HG02885 (cell line): ENCODE results near the gene MEI1.
"Not testable (repeated sequence)": the region's sequence is repeated elsewhere in the genome, so short reads cannot be mapped to it uniquely, and the experiment has no call there.

Source experiments
- ATAC-seq: cut with Tn5 transposase; IDR thresholded peaks from one replicate; pipeline ENCODE4 v1.9.1; 2021; ENCODE audit warnings: mild to moderate bottlenecking; ENCODE audit not compliant: unreplicated experiment, poor library complexity

The MEI1 gene, protein sequence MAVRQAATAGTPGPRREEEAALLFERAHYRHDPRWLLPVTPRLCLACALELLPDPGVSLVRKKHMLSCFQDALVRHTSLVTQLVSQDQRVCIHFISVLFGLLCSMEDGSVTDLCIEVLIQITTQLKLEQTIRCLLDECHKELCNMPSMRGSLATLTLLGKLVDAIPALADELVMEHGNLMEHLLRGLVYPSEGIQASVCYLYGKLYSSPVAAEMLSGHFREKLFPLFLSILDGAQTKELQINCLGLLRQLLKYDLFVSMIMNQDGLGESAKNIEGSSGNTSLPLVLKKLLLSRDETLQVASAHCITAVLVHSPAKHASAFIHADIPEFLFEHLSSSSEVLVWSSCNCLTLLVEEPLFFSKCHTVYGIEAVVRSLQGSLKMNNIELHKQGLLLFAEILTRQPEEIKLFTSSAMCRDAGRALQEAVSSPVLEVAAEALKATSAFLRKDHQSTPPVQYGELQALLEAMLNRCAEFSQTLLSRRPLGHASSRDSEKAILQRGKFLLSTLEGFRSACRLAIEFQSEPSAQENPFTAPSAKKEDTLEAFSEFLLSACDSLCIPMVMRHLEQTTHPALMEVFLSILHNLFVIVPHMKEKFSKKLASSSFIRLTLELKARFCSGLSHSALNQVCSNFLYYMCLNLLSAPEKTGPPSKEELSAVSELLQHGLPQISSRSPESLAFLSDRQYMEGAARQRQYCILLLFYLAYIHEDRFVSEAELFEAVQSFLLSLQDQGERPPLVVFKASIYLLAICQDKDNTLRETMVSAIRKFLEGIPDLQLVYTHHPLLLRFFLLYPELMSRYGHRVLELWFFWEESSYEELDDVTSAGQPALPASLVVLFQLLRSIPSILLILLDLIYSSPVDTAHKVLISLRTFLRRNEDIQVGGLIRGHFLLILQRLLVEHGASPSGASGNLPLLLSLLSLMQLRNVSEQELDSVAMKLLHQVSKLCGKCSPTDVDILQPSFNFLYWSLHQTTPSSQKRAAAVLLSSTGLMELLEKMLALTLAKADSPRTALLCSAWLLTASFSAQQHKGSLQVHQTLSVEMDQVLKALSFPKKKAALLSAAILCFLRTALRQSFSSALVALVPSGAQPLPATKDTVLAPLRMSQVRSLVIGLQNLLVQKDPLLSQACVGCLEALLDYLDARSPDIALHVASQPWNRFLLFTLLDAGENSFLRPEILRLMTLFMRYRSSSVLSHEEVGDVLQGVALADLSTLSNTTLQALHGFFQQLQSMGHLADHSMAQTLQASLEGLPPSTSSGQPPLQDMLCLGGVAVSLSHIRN

GRCh38 chr22:41699264-41700107 is at the start of gene MEI1:
Gene MEI1, plus strand, starts transcription at chr22:41699503. Its CDS starts 36 bp downstream, at chr22:41699539.
- ATAC-seq, result no peak

GRCh38 chr22:41650229-41650628 is 49.1 kb upstream of the MEI1 start:
- ATAC-seq, result no peak

GRCh38 chr22:41650821-41651220 is 48.5 kb upstream of the MEI1 start:
- ATAC-seq, result no peak

DNA sequence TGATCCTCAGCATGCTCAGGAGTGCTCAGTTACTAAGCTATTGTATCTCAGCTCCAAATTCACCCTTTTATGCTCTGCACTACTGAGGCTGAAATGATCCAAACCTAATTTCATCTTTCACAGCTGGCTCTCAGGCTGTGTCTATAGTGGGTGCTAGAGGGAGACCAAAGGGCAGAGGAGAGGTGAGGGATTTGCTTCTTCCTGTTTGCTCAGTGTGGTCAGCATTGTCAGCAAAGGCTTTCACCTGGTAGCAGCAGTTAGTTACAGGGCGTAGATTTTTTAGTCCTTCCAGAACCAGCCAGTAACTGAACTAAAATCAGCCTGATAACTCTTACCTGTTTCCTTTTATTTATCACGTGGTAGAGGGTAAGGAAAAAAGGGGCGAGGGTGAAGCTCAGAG is 45.0 kb upstream of the MEI1 start:
- ATAC-seq, result no peak

- ATAC-seq, result no peak
These were observed 42.7 kb upstream of the MEI1 start for GRCh38 chr22:41656556-41656955.

GRCh38 chr22:41657709-41658108 is 41.6 kb upstream of the MEI1 start:
- no peak for ATAC-seq

- ATAC-seq, result no peak
These were observed 40.4 kb upstream of the MEI1 start for GRCh38 chr22:41658869-41659268.

DNA sequence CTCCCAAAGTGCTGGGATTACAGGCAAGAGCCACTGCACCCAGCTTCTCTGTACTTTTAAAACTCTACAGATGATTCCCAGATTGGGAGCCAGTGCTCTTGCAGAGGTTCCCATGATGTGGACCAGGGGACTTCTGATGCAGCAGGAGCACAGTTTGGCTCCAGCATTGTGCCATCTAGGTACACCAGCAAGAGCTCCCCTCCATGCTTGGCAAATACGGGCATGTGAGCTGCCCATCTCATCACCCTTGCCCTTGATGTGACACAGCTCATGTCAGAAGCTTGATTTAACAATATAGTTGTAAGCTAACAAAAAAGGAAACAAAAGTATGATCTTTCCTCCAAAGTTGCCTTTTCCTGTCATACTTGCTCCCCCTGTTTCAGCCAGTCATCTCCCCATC is 39.4 kb upstream of the MEI1 start:
- no peak for ATAC-seq

GRCh38 chr22:41660416-41660815 is 38.9 kb upstream of the MEI1 start:
- ATAC-seq, result no peak

- ATAC-seq, result no peak
These were observed 38.2 kb upstream of the MEI1 start for GRCh38 chr22:41661088-41661487.

GRCh38 chr22:41661713-41662112 is 37.6 kb upstream of the MEI1 start:
- no peak for ATAC-seq

DNA sequence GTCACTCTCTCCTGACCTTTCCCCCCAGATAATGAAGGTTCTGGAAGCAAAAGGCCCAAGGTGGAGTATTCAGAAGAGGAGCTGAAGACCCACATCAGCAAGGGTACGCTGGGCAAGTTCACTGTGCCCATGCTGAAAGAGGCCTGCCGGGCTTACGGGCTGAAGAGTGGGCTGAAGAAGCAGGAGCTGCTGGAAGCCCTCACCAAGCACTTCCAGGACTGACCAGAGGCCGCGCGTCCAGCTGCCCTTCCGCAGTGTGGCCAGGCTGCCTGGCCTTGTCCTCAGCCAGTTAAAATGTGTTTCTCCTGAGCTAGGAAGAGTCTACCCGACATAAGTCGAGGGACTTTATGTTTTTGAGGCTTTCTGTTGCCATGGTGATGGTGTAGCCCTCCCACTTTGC is 35.7 kb upstream of the MEI1 start:
- ATAC-seq, result not testable (repeated sequence)

GRCh38 chr22:41664490-41664889 is 34.8 kb upstream of the MEI1 start:
- ATAC-seq, result no peak

DNA sequence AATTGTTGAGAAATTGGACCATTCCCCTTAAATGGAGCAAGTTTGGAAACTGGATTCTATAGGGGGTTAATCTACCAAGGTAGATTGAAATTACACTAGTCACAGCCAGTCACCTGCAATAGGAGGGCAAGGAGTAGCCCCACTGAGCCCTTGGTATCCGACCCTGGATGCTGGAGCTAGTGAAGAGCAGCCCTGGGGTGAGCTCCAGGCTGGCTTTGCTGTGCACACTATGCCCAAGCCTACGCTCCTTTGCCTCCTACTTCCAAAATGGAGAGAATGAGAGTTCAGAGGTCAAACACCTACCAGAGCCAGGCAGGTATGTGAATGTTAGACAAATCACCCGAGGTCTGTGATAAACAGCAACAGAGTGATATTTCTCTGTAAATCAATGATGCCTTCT is 34.4 kb upstream of the MEI1 start:
- no peak for ATAC-seq

- ATAC-seq, result no peak
These were observed 30.1 kb upstream of the MEI1 start for GRCh38 chr22:41668971-41669911.

- not testable (repeated sequence) for ATAC-seq
These were observed 27.2 kb upstream of the MEI1 start for GRCh38 chr22:41672096-41672495.

GRCh38 chr22:41672780-41673509 is 26.4 kb upstream of the MEI1 start:
- no peak for ATAC-seq

- ATAC-seq, result no peak
These were observed 24.4 kb upstream of the MEI1 start for GRCh38 chr22:41674846-41675340.
